GM12864 (cell line): ENCODE measurements around the gene KCNK3.
"Not testable (repeated sequence)": the region's sequence is repeated elsewhere in the genome, so short reads cannot be mapped to it uniquely, and the experiment has no call there.

Source experiments
- DNase-seq: peaks from one replicate; pipeline ENCODE4 v3.0.0-alpha.2; 2011; ENCODE audit warnings: low read depth
- H3K4me3 ChIP-seq: 2 replicates; pipeline ENCODE4 v1.5.1; 2011; ENCODE audit warnings: mild to moderate bottlenecking, low read depth, low read length, control low read depth
- CTCF ChIP-seq: IDR thresholded peaks from 2 replicates; pipeline ENCODE4 v1.5.1; 2011; ENCODE audit warnings: low read depth, mild to moderate bottlenecking, moderate library complexity, low read length, control low read depth, inconsistent platforms; ENCODE audit errors: missing control alignments

KCNK3 gene

GRCh38 chr2:26653207-26654060 is 39.1 kb upstream of the KCNK3 start:
- TF ChIP-seq CTCF = no peak
- DNase-seq = no peak
- no peak overlapping the region for H3K4me3 ChIP-seq

GRCh38 chr2:26654061-26654340 is 38.5 kb upstream of the KCNK3 start:
- no peak for DNase-seq
- no peak overlapping the region for H3K4me3 ChIP-seq
- no peak for TF ChIP-seq CTCF

- DNase-seq, H3K4me3 ChIP-seq: not testable (repeated sequence)
Measured at GRCh38 chr2:26655120-26655519, 37.4 kb upstream of the KCNK3 start.

GRCh38 chr2:26655611-26656195 is 36.8 kb upstream of the KCNK3 start:
- no peak for DNase-seq
- no peak for TF ChIP-seq CTCF
- H3K4me3 ChIP-seq = no peak overlapping the region

GRCh38 chr2:26657265-26657664 is 35.3 kb upstream of the KCNK3 start:
- no peak for DNase-seq
- no peak overlapping the region for H3K4me3 ChIP-seq
- TF ChIP-seq CTCF = no peak

GRCh38 chr2:26658691-26659346 is 33.7 kb upstream of the KCNK3 start:
- no peak overlapping the region for H3K4me3 ChIP-seq
- DNase-seq = no peak
- no peak for TF ChIP-seq CTCF

- TF ChIP-seq CTCF = no peak
- H3K4me3 ChIP-seq = no peak overlapping the region
- DNase-seq = no peak
Measured at GRCh38 chr2:26660363-26660962, 32.1 kb upstream of the KCNK3 start.

- DNase-seq, H3K4me3 ChIP-seq: not testable (repeated sequence)
Measured at GRCh38 chr2:26665296-26665695, 27.2 kb upstream of the KCNK3 start.
